GM19395 (cell line): Measurements from ENCODE around the gene WDR64.
"Not testable (repeated sequence)": the region's sequence is repeated elsewhere in the genome, so short reads cannot be mapped to it uniquely, and the experiment has no call there.

Experiments
- ATAC-seq: cut with Tn5 transposase; IDR thresholded peaks from one replicate; pipeline ENCODE4 v1.9.1; 2021; ENCODE audit warnings: mild to moderate bottlenecking, moderate library complexity; ENCODE audit not compliant: unreplicated experiment

The WDR64 gene

GRCh38 chr1:241734533-241734932, 82.5 kb downstream of the WDR64 start:
- no peak for ATAC-seq

GRCh38 chr1:241735493-241735926, 83.4 kb downstream of the WDR64 start:
- ATAC-seq = not testable (repeated sequence)

- no peak for ATAC-seq
Measured at GRCh38 chr1:241736387-241736786, 84.3 kb downstream of the WDR64 start.

- ATAC-seq = no peak
Measured at GRCh38 chr1:241738284-241739078, 86.4 kb downstream of the WDR64 start.

- ATAC-seq = no peak
Measured at GRCh38 chr1:241742084-241742483, 90.0 kb downstream of the WDR64 start.

GRCh38 chr1:241744591-241744990, 92.5 kb downstream of the WDR64 start:
- no peak for ATAC-seq

GRCh38 chr1:241747992-241748391, 95.9 kb downstream of the WDR64 start:
- ATAC-seq = no peak

GRCh38 chr1:241749041-241749944, 97.2 kb downstream of the WDR64 start:
- no peak for ATAC-seq

GRCh38 chr1:241749945-241750695, 98.0 kb downstream of the WDR64 start:
- no peak for ATAC-seq

- no peak for ATAC-seq
Measured at GRCh38 chr1:241751524-241751923, 99.4 kb downstream of the WDR64 start.

- ATAC-seq = no peak
Measured at GRCh38 chr1:241762713-241763339, 110.7 kb downstream of the WDR64 start.

GRCh38 chr1:241765390-241765789, 113.3 kb downstream of the WDR64 start:
- no peak for ATAC-seq

GRCh38 chr1:241767737-241768136, 115.7 kb downstream of the WDR64 start:
- no peak for ATAC-seq

- ATAC-seq = no peak
Measured at GRCh38 chr1:241770115-241770514, 118.0 kb downstream of the WDR64 start.

- no peak for ATAC-seq
Measured at GRCh38 chr1:241771117-241771516, 119.0 kb downstream of the WDR64 start.

- ATAC-seq = no peak
Measured at GRCh38 chr1:241772932-241773500, 120.9 kb downstream of the WDR64 start.

- ATAC-seq = no peak
Measured at GRCh38 chr1:241773991-241774390, 121.9 kb downstream of the WDR64 start.

- ATAC-seq = no peak
Measured at GRCh38 chr1:241775021-241775420, 122.9 kb downstream of the WDR64 start.

GRCh38 chr1:241776911-241777310, 124.8 kb downstream of the WDR64 start:
- no peak for ATAC-seq

GRCh38 chr1:241778117-241778516, 126.0 kb downstream of the WDR64 start:
- ATAC-seq = no peak
